ENCODE measurements around the gene ZNF784. TPM values are rescaled to one million over a fixed set of nuclear protein-coding genes. Genes with fewer than 3 reads are reported as not detected.

The ZNF784 gene
- total and polyA plus RNA-seq, 2 donors (not counting 1 experiment from before 2014, with no cell fraction given) = 1.6 to 5.6 TPM

DNA sequence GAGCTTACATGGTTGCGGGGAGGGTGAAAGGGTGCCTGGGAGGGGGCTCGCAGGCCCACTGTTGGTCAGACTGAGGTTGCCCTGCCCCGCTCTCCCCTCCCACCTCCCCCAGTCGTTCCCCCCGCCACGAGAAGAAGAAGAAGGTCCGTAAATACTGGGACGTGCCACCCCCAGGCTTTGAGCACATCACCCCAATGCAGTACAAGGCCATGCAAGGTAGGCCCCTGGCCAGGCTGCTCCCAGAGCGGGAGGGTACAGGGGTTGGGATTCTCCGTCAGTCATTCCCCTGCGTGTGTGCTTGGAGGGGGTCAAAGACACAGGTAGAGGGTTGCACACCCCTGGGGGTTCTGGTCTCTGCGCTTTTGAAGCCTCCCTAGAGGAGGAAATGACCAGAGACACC is 36.0 kb upstream of the ZNF784 start:
- Histone ChIP-seq H4K20me1 (ENCODE audit: control insufficient read depth, extremely low read depth, insufficient read depth, low read length) (no peaks in the 10 kb centered on the region), H3K36me3 (ENCODE audit: control insufficient read depth, insufficient read depth, low read length) (peaks cover 30% of the 10 kb centered on the region)
- no peak for DNase-seq (ENCODE audit: low read depth in 2 of 2)

DNA sequence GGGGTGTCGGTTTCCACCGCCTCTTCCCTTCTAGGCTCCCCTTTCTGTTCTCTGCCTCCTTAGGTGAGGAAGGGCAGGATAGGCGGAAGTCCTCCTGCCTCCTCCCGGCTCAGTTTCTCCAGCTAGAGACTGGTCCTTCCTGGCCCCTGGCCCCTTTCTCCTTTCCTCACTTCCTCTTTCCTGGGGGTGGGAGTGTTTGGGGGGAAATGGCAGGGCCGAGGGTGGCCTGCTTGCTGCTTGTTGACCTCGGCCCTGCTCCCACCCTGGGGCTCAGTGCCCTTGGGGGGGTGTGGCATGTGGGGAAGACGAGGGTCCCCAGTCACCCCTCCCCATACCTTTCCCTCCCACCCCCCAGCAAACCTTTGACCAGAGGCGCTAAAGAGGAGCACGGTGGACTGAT is 35.5 kb upstream of the ZNF784 start:
- no peaks in the 10 kb centered on the region for H3K9me3 ChIP-seq (ENCODE audit: control insufficient read depth, insufficient read depth, low read depth, low read length)
- no peak overlapping the region for H3K27ac ChIP-seq (ENCODE audit: insufficient read depth, low read length)
- DNase-seq (ENCODE audit: low read depth in 2 of 2) = no peak
- no peak overlapping the region for H3K4me3 ChIP-seq (replicated peaks in 1 of 4; ENCODE audit: control extremely low read depth in 1 of 4, insufficient read depth in 1 of 4, low read depth in 3 of 4, low read length in 4 of 4)
- peaks cover 92% of the 10 kb centered on the region for H3K79me2 ChIP-seq (ENCODE audit: control insufficient read depth, insufficient read depth, low read length)
- no peaks in the 10 kb centered on the region for H4K20me1 ChIP-seq (ENCODE audit: control insufficient read depth, extremely low read depth, insufficient read depth, low read length)
- H3K4me2 ChIP-seq (ENCODE audit: extremely low read depth, insufficient read depth, low read length) = no peak overlapping the region
- peaks cover 27% of the 10 kb centered on the region for H3K36me3 ChIP-seq (ENCODE audit: control insufficient read depth, insufficient read depth, low read length)
- H2AFZ ChIP-seq (ENCODE audit: low read length) = no peak overlapping the region
- H3K27me3 ChIP-seq (ENCODE audit: control insufficient read depth, insufficient read depth, low read length) = no peaks in the 10 kb centered on the region
- no peak overlapping the region for H3K9ac ChIP-seq (ENCODE audit: insufficient read depth, low read length)
- TF ChIP-seq EZH2 (IDR thresholded peaks at IDR 0.05; ENCODE audit: low read length, missing control alignments) = no peak
- TF ChIP-seq, protein P1, sequence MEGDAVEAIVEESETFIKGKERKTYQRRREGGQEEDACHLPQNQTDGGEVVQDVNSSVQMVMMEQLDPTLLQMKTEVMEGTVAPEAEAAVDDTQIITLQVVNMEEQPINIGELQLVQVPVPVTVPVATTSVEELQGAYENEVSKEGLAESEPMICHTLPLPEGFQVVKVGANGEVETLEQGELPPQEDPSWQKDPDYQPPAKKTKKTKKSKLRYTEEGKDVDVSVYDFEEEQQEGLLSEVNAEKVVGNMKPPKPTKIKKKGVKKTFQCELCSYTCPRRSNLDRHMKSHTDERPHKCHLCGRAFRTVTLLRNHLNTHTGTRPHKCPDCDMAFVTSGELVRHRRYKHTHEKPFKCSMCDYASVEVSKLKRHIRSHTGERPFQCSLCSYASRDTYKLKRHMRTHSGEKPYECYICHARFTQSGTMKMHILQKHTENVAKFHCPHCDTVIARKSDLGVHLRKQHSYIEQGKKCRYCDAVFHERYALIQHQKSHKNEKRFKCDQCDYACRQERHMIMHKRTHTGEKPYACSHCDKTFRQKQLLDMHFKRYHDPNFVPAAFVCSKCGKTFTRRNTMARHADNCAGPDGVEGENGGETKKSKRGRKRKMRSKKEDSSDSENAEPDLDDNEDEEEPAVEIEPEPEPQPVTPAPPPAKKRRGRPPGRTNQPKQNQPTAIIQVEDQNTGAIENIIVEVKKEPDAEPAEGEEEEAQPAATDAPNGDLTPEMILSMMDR (conservative IDR thresholded peaks at IDR 0.05 in 1 of 2, IDR thresholded peaks at IDR 0.05 in 1 of 2; ENCODE audit: low read depth in 1 of 2, low read length in 2 of 2) = no peak
- peaks cover 14% of the 10 kb centered on the region for H3K4me1 ChIP-seq (ENCODE audit: control insufficient read depth, extremely low read depth, insufficient read depth, low read length)

More for the DNA sequence above, 36.0 kb upstream of the ZNF784 start:
- Histone ChIP-seq H3K9ac (ENCODE audit: insufficient read depth, low read length) (no peak overlapping the region), H3K27me3 (ENCODE audit: control insufficient read depth, insufficient read depth, low read length) (no peaks in the 10 kb centered on the region), H3K4me1 (ENCODE audit: control insufficient read depth, extremely low read depth, insufficient read depth, low read length) (peaks cover 14% of the 10 kb centered on the region), H3K4me3 (replicated peaks in 1 of 4; ENCODE audit: control extremely low read depth in 1 of 4, insufficient read depth in 1 of 4, low read depth in 3 of 4, low read length in 4 of 4) (no peak overlapping the region), H3K27ac (ENCODE audit: insufficient read depth, low read length) (no peak overlapping the region), H3K9me3 (ENCODE audit: control insufficient read depth, insufficient read depth, low read depth, low read length) (no peaks in the 10 kb centered on the region), H3K4me2 (ENCODE audit: extremely low read depth, insufficient read depth, low read length) (no peak overlapping the region), H3K79me2 (ENCODE audit: control insufficient read depth, insufficient read depth, low read length) (peaks cover 91% of the 10 kb centered on the region), H2AFZ (ENCODE audit: low read length) (no peak overlapping the region)
- TF ChIP-seq, protein P1 (conservative IDR thresholded peaks at IDR 0.05 in 1 of 2, IDR thresholded peaks at IDR 0.05 in 1 of 2; ENCODE audit: low read depth in 1 of 2, low read length in 2 of 2) = no peak
- no peak for TF ChIP-seq EZH2 (IDR thresholded peaks at IDR 0.05; ENCODE audit: low read length, missing control alignments)

DNA sequence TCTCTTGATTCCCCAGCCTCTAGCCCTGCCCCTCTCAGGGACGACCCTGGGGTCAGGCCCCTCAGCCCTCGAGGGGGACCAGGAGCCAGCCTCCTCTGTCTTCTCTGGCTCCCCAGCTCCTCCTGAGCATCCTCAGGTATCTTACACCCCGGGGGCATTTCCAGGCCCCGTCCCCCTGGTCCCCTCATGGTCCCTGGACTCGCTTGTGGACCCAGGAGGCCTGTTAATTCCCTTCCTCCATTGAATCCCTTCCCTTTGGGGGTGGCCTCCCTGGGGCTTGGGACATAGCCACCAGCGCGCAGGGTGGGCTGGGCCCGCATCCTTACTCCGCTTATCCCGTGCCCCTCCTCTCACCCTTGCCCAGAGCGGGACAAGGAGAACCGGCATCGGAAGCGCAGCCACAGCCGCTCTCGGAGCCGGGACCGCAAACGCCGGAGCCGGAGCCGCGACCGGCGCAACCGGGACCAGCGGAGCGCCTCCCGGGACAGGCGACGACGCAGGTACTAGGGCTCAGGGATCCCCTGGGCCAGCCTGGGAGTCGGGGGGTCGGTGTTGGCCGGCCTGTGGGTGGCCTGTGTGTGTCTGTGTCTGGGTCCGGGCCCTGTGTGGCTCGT is 34.6 kb upstream of the ZNF784 start:
- no peak overlapping the region for H2AFZ ChIP-seq (ENCODE audit: low read length)
- H3K4me1 ChIP-seq (ENCODE audit: control insufficient read depth, extremely low read depth, insufficient read depth, low read length) = peaks cover 14% of the 10 kb centered on the region
- H3K9me3 ChIP-seq (ENCODE audit: control insufficient read depth, insufficient read depth, low read depth, low read length) = no peaks in the 10 kb centered on the region
- no peak for TF ChIP-seq EZH2 (IDR thresholded peaks at IDR 0.05; ENCODE audit: low read length, missing control alignments)
- TF ChIP-seq, protein P1 (conservative IDR thresholded peaks at IDR 0.05 in 1 of 2, IDR thresholded peaks at IDR 0.05 in 1 of 2; ENCODE audit: low read depth in 1 of 2, low read length in 2 of 2) = no peak
- H3K79me2 ChIP-seq (ENCODE audit: control insufficient read depth, insufficient read depth, low read length) = peaks cover 85% of the 10 kb centered on the region
- H3K9ac ChIP-seq (ENCODE audit: insufficient read depth, low read length) = no peak overlapping the region
- H3K4me2 ChIP-seq (ENCODE audit: extremely low read depth, insufficient read depth, low read length) = no peak overlapping the region
- no peak for DNase-seq (ENCODE audit: low read depth in 2 of 2)
- H3K27me3 ChIP-seq (ENCODE audit: control insufficient read depth, insufficient read depth, low read length) = no peaks in the 10 kb centered on the region
- no peak overlapping the region for H3K27ac ChIP-seq (ENCODE audit: insufficient read depth, low read length)
- H3K4me3 ChIP-seq (replicated peaks in 1 of 4; ENCODE audit: control extremely low read depth in 1 of 4, insufficient read depth in 1 of 4, low read depth in 3 of 4, low read length in 4 of 4) = no peak overlapping the region
- H4K20me1 ChIP-seq (ENCODE audit: control insufficient read depth, extremely low read depth, insufficient read depth, low read length) = no peaks in the 10 kb centered on the region
- H3K36me3 ChIP-seq (ENCODE audit: control insufficient read depth, insufficient read depth, low read length) = peaks cover 23% of the 10 kb centered on the region

Measured in fibroblast of lung (primary cell).